H1 (cell line): ENCODE data around the gene UBE2H. TPM values are rescaled to one million over a fixed set of nuclear protein-coding genes. Genes with fewer than 3 reads are reported as not detected.

Experiments
- CTCF ChIA-PET: fragments of 300-600 bp; sonication (Branson Sonifier 250); formaldehyde crosslinking; loops from one replicate; lab custom pipeline; 2021; ENCODE audit not compliant: partially characterized antibody; lab: Charles Lee
- POLR2A ChIA-PET: fragments of 300-600 bp; sonication (Branson Sonifier 250); formaldehyde crosslinking; loops from one replicate; lab custom pipeline; 2021; ENCODE audit warnings: inconsistent platforms; ENCODE audit not compliant: partially characterized antibody; lab: Charles Lee
- DNase-seq, 2 experiments: peaks; one replicate each; pipeline versions ENCODE4 v3.0.0 to v3.0.0-alpha.2; 2010 to 2022; ENCODE audit warnings: low spot score in 2 of 2, low read depth in 1 of 2, mixed read lengths in 1 of 2
- FAIRE-seq: peaks from 2 replicates; lab custom pipeline; 2011; peaks lifted over from hg19 to GRCh38; lab: Jason Lieb, UNC
- H2AFZ ChIP-seq: 2 replicates; pipeline ENCODE4 v1.8.1; 2012; ENCODE audit warnings: low read length, inconsistent platforms
- H2AK5ac ChIP-seq: 2 replicates; pipeline ENCODE4 v1.6.1; 2013; ENCODE audit warnings: low read depth, low read length
- H2BK120ac ChIP-seq: replicated peaks from 2 replicates; pipeline ENCODE3; 2013; ENCODE audit warnings: low read depth, low read length, inconsistent platforms
- H2BK12ac ChIP-seq: 2 replicates; pipeline ENCODE4 v1.6.1; 2013; ENCODE audit warnings: low read depth, low read length
- H2BK15ac ChIP-seq: 2 replicates; pipeline ENCODE4 v1.6.1; 2013; ENCODE audit warnings: low read length
- H2BK20ac ChIP-seq: 2 replicates; pipeline ENCODE4 v1.6.1; 2013; ENCODE audit warnings: low read length
- H2BK5ac ChIP-seq: 2 replicates; pipeline ENCODE4 v1.6.1; 2013; ENCODE audit warnings: low read depth, low read length
- H3K14ac ChIP-seq: 2 replicates; pipeline ENCODE4 v1.6.1; 2013; ENCODE audit warnings: inconsistent platforms; ENCODE audit not compliant: insufficient read length
- H3K18ac ChIP-seq: 2 replicates; pipeline ENCODE4 v1.6.1; 2013; ENCODE audit warnings: low read length; ENCODE audit errors: extremely low read depth
- H3K23ac ChIP-seq: 2 replicates; pipeline ENCODE4 v1.6.1; 2013; ENCODE audit warnings: inconsistent platforms; ENCODE audit not compliant: insufficient read length
- H3K23me2 ChIP-seq: 2 replicates; pipeline ENCODE4 v1.6.1; 2013; ENCODE audit warnings: low read depth, low read length
- H3K27ac ChIP-seq: 2 replicates; pipeline ENCODE4 v1.6.1; 2011; ENCODE audit warnings: low read depth, low read length, inconsistent platforms
- H3K27me3 ChIP-seq, 4 experiments: replicated peaks in 1 of 4; 1 replicate in 1 of 4; 2 replicates in 3 of 4; pipeline versions ENCODE4 v1.6.1 to v1.8.1; 2011 to 2013; ENCODE audit warnings: low read length in 3 of 4, mild to moderate bottlenecking in 3 of 4, inconsistent platforms in 2 of 4, mixed read lengths in 2 of 4, moderate library complexity in 1 of 4; ENCODE audit not compliant: control insufficient read depth in 3 of 4, insufficient read depth in 3 of 4; ENCODE audit errors: extremely low read depth in 1 of 4
- H3K36me3 ChIP-seq, 4 experiments: 2 replicates each; pipeline versions ENCODE4 v1.6.1 to v1.8.1; 2011 to 2013; ENCODE audit warnings: mild to moderate bottlenecking in 4 of 4, low read length in 3 of 4, moderate library complexity in 2 of 4, control low read depth in 1 of 4, inconsistent platforms in 1 of 4; ENCODE audit not compliant: insufficient read depth in 4 of 4, control insufficient read depth in 2 of 4
- H3K4ac ChIP-seq: replicated peaks from 2 replicates; pipeline ENCODE3; 2013; ENCODE audit warnings: low read length, low read depth, mixed read lengths, inconsistent platforms; ENCODE audit not compliant: insufficient read length
- H3K4me1 ChIP-seq, 4 experiments: replicated peaks in 1 of 4; 1 replicate in 1 of 4; 2 replicates in 3 of 4; pipeline versions ENCODE4 v1.6.1 to v1.8.1; 2011 to 2013; ENCODE audit warnings: low read length in 3 of 4, inconsistent platforms in 2 of 4, mixed read lengths in 1 of 4; ENCODE audit not compliant: insufficient read depth in 4 of 4, control insufficient read depth in 3 of 4
- H3K4me2 ChIP-seq, 2 experiments: 2 replicates each; pipeline versions ENCODE4 v1.6.1 to v1.8.1; 2011 to 2013; ENCODE audit warnings: low read depth in 2 of 2, low read length in 2 of 2, control low read depth in 1 of 2, inconsistent platforms in 1 of 2, mild to moderate bottlenecking in 1 of 2; ENCODE audit not compliant: insufficient read depth in 1 of 2
- H3K4me3 ChIP-seq, 4 experiments: fragments of 200-600, 300-600 bp in 1 of 4; sonication (generic), shearing (Covaris generic), sonication (Bioruptor Twin) in 1 of 4; 2 replicates each; pipeline versions ENCODE4 v1.5.1 to v1.8.1; 2011 to 2016; ENCODE audit warnings: low read length in 4 of 4, low read depth in 3 of 4, control low read depth in 2 of 4, inconsistent platforms in 2 of 4, mild to moderate bottlenecking in 2 of 4, mixed read lengths in 1 of 4, moderate library complexity in 1 of 4; ENCODE audit not compliant: insufficient read depth in 2 of 4; ENCODE audit errors: extremely low read depth in 1 of 4
- H3K56ac ChIP-seq: replicated peaks from 2 replicates; pipeline ENCODE3; 2013; ENCODE audit warnings: low read depth, mild to moderate bottlenecking, mixed read lengths, low read length, inconsistent platforms; ENCODE audit not compliant: insufficient read length
- H3K79me1 ChIP-seq: 2 replicates; pipeline ENCODE4 v1.6.1; 2013; ENCODE audit warnings: low read depth, low read length, control low read depth
- H3K79me2 ChIP-seq, 2 experiments: 2 replicates each; pipeline versions ENCODE4 v1.6.1 to v1.8.1; 2012 to 2013; ENCODE audit warnings: low read length in 2 of 2, mild to moderate bottlenecking in 2 of 2, inconsistent platforms in 1 of 2; ENCODE audit not compliant: insufficient read depth in 2 of 2, control insufficient read depth in 1 of 2
- H3K9ac ChIP-seq, 4 experiments: replicated peaks in 1 of 4; 1 replicate in 1 of 4; 2 replicates in 3 of 4; pipeline versions ENCODE4 v1.6.1 to v1.8.1; 2011 to 2013; ENCODE audit warnings: low read depth in 3 of 4, low read length in 3 of 4, control low read depth in 2 of 4, mild to moderate bottlenecking in 2 of 4, moderate library complexity in 2 of 4, inconsistent platforms in 1 of 4; ENCODE audit errors: extremely low read depth in 1 of 4
- H3K9me3 ChIP-seq, 2 experiments: 2 replicates each; pipeline versions ENCODE4 v1.6.1 to v1.8.1; 2012 to 2013; ENCODE audit warnings: mild to moderate bottlenecking in 2 of 2, moderate library complexity in 2 of 2, control low read depth in 1 of 2, inconsistent platforms in 1 of 2, low read depth in 1 of 2, low read length in 1 of 2, mixed read lengths in 1 of 2; ENCODE audit not compliant: insufficient read depth in 2 of 2
- H4K20me1 ChIP-seq, 2 experiments: replicated peaks in 1 of 2; 2 replicates each; pipeline versions ENCODE3 to v1.8.1; 2011 to 2013; ENCODE audit warnings: inconsistent platforms in 2 of 2, low read length in 2 of 2, mild to moderate bottlenecking in 1 of 2; ENCODE audit not compliant: insufficient read depth in 2 of 2, control insufficient read depth in 1 of 2
- H4K5ac ChIP-seq: 2 replicates; pipeline ENCODE4 v1.6.1; 2013; ENCODE audit warnings: low read length, low read depth, mixed read lengths, inconsistent platforms; ENCODE audit not compliant: insufficient read length
- H4K8ac ChIP-seq: 2 replicates; pipeline ENCODE4 v1.8.0; 2013; ENCODE audit warnings: mild to moderate bottlenecking, moderate library complexity, low read length, inconsistent platforms; ENCODE audit not compliant: insufficient read depth; ENCODE audit errors: extremely low read depth
- H4K91ac ChIP-seq: replicated peaks from 2 replicates; pipeline ENCODE3; 2013; ENCODE audit warnings: low read length, mixed read lengths, inconsistent platforms; ENCODE audit not compliant: insufficient read length
- BACH1 ChIP-seq: IDR thresholded peaks from 2 replicates; pipeline ENCODE4 v1.6.1; 2012; ENCODE audit warnings: low read length, improper control_type of control experiment
- BRCA1 ChIP-seq: IDR thresholded peaks from 2 replicates; pipeline ENCODE4 v1.6.1; 2012; ENCODE audit warnings: low read depth, low read length, improper control_type of control experiment
- CBX5 ChIP-seq: fragments of 300-800, 300-1000 bp; sonication (generic); IDR thresholded peaks from 2 replicates; pipeline ENCODE4 v1.7.1; 2016; ENCODE audit warnings: antibody characterized with exemption, low read length, low read depth
- EP300 ChIP-seq, 2 experiments: IDR thresholded peaks; 1 replicate in 1 of 2; 2 replicates in 1 of 2; pipeline ENCODE4 v1.6.1; 2011 to 2012; ENCODE audit warnings: low read depth in 2 of 2, low read length in 2 of 2, mild to moderate bottlenecking in 2 of 2, borderline replicate concordance in 1 of 2, inconsistent platforms in 1 of 2, moderate library complexity in 1 of 2
- HDAC6 ChIP-seq: IDR thresholded peaks from one replicate; pipeline ENCODE4 v1.7.1; 2012; ENCODE audit warnings: low read depth, mild to moderate bottlenecking, inconsistent platforms, low read length, moderate library complexity
- KDM4A ChIP-seq: IDR thresholded peaks from one replicate; pipeline ENCODE4 v1.7.1; 2012; ENCODE audit warnings: low read depth, mild to moderate bottlenecking, moderate library complexity, low read length, inconsistent platforms; ENCODE audit not compliant: severe bottlenecking
- POLR2AphosphoS5 ChIP-seq: IDR thresholded peaks from 2 replicates; pipeline ENCODE4 v1.6.1; 2011; ENCODE audit warnings: low read depth, low read length
- RNF2 ChIP-seq: fragments of 200-900, 300-1000 bp; sonication (generic); IDR thresholded peaks from 2 replicates; pipeline ENCODE4 v1.7.1; 2016; ENCODE audit warnings: borderline replicate concordance, low read depth, mild to moderate bottlenecking, antibody characterized with exemption, low read length; ENCODE audit not compliant: poor library complexity, severe bottlenecking; ENCODE audit errors: missing control alignments
- SRF ChIP-seq: IDR thresholded peaks from 2 replicates; pipeline ENCODE4 v1.6.1; 2011; ENCODE audit warnings: mild to moderate bottlenecking, low read depth, low read length, moderate library complexity
- TAF7 ChIP-seq: optimal IDR thresholded peaks from 2 replicates; pipeline ENCODE3; 2011; ENCODE audit warnings: low read depth, mild to moderate bottlenecking, inconsistent platforms, low read length, moderate library complexity, borderline replicate concordance
- TBP ChIP-seq: IDR thresholded peaks from 2 replicates; pipeline ENCODE4 v1.6.1; 2011; ENCODE audit warnings: low read depth, low read length, improper control_type of control experiment
- TCF12 ChIP-seq: IDR thresholded peaks from 2 replicates; pipeline ENCODE4 v1.6.1; 2011; ENCODE audit warnings: low read depth, mild to moderate bottlenecking, low read length
- ZNF274 ChIP-seq: IDR thresholded peaks from 2 replicates; pipeline ENCODE4 v1.7.0; 2012; ENCODE audit warnings: low read length, borderline replicate concordance; ENCODE audit errors: extremely low read depth
- WGBS, 2 experiments: shearing (Covaris generic) in 1 of 2; methylation state at CpG; one replicate each; pipeline versions ENCODE4 v1.1.6 to v1.1.7; 2013 to 2015; ENCODE audit warnings: low lambda C conversion rate in 2 of 2, mixed read lengths in 2 of 2, inconsistent platforms in 1 of 2, low coverage in 1 of 2, missing lambda C conversion rate in 1 of 2; ENCODE audit not compliant: insufficient replicate concordance in 2 of 2, insufficient coverage in 1 of 2, insufficient read length in 1 of 2; ENCODE audit errors: extremely low coverage in 1 of 2, missing lambda C conversion rate in 1 of 2; 5-methylcytosine and 5-hydroxymethylcytosine counted together
- polyA plus RNA-seq, 7 experiments: library from polyadenylated mRNA; depleted of rRNA in 3 of 7; stranded (reverse) in 5 of 7; unstranded in 2 of 7; fragments of >200 nt in 5 of 7; fragments of 200-250 nt in 2 of 7; gene quantifications; 1 replicate in 5 of 7; 2 replicates in 1 of 7; 4 replicates in 1 of 7; pipeline versions ENCODE4 v1.2.1 to v1.2.3, GENCODE V29; 2011 to 2013; ENCODE audit warnings: missing spikeins in 2 of 7, mixed read lengths in 2 of 7
- total RNA-seq: library from RNA; stranded (reverse); fragmentation: NEBNext Ultra II Directional; extraction: Animal tissue kit (Norgen Biotek cat#: 25700); gene quantifications from 2 replicates; pipeline ENCODE4 v1.2.1, GENCODE V29; 2021

The UBE2H gene
- total and polyA plus RNA-seq, 2 of the 8 experiments (the other 6 are each of a cell fraction or from before 2014, with no cell fraction given), result 30.6 to 62.2 TPM

- no peaks in the 10 kb centered on the region for H3K79me1 ChIP-seq
- no peaks in the 10 kb centered on the region for H3K36me3 ChIP-seq
- H3K23ac ChIP-seq, result no peak overlapping the region
- H2BK12ac ChIP-seq, result no peak overlapping the region
- H3K56ac ChIP-seq, result no peak overlapping the region
- no peak overlapping the region for H4K8ac ChIP-seq
- no peak overlapping the region for H3K14ac ChIP-seq
- no peaks in the 10 kb centered on the region for H3K27me3 ChIP-seq
- no peak overlapping the region for H3K18ac ChIP-seq
- H4K20me1 ChIP-seq, result no peaks in the 10 kb centered on the region
- no peak for TF ChIP-seq SRF
- no peak for TF ChIP-seq EP300 (IDR thresholded peaks at IDR 0.05; ENCODE audit: borderline replicate concordance in 1 of 2, low read depth in 2 of 2, low read length in 2 of 2)
- TF ChIP-seq TCF12, result no peak
- no peak for TF ChIP-seq HDAC6
- TF ChIP-seq RNF2, result no peak
- TF ChIP-seq TAF7, result no peak
- TF ChIP-seq BRCA1, result no peak
- no peak for TF ChIP-seq BACH1
- TF ChIP-seq CBX5, result no peak
- TF ChIP-seq TBP, result no peak
- no peak for TF ChIP-seq KDM4A
- TF ChIP-seq POLR2AphosphoS5, result no peak
- TF ChIP-seq ZNF274, result no peak
- no peak overlapping the region for H3K4me2 ChIP-seq
- H2BK120ac ChIP-seq, result no peak overlapping the region
- no peaks in the 10 kb centered on the region for H3K9me3 ChIP-seq
- H2BK20ac ChIP-seq, result no peak overlapping the region
- no peak overlapping the region for H3K4me3 ChIP-seq
- no peak overlapping the region for H4K5ac ChIP-seq
- no peak overlapping the region for H3K4ac ChIP-seq
- no peaks in the 10 kb centered on the region for H3K4me1 ChIP-seq
- H3K79me2 ChIP-seq, result no peaks in the 10 kb centered on the region
- 88% methylated on average over 4 of the region's 4 CpGs; no CpG with 5 or more reads in 1 of the 2 experiments for WGBS, 2 experiments
- no peak for FAIRE-seq
- no peak overlapping the region for H2BK5ac ChIP-seq
- CTCF ChIA-PET, result no interaction called here
- H2BK15ac ChIP-seq, result no peak overlapping the region
- H4K91ac ChIP-seq, result no peak overlapping the region
- POLR2A ChIA-PET, result interaction anchor here (0.7 kb wide), 1 partner anchor 197 kb away, joined by 3 read pairs; no protein-coding TSS in a partner anchor
- no peak overlapping the region for H3K9ac ChIP-seq
- H2AFZ ChIP-seq, result no peak overlapping the region; the same call in 1 of the 2 replicates
- H2AK5ac ChIP-seq, result no peak overlapping the region
- no peak for DNase-seq
- no peaks in the 10 kb centered on the region for H3K23me2 ChIP-seq
- no peak overlapping the region for H3K27ac ChIP-seq
These were observed 36.7 kb upstream of the UBE2H start for GRCh38 chr7:129989466-129989865.
